A204.1 (cell line): ENCODE measurements around the gene PAPLN.

Experiments
- FAIRE-seq: peaks from 2 replicates; lab custom pipeline; 2012; peaks lifted over from hg19 to GRCh38; lab: Jason Lieb, UNC

Gene PAPLN

GRCh38 chr14:73232984-73233383 is 4.3 kb upstream of the PAPLN start:
- no peak for FAIRE-seq

- no peak for FAIRE-seq
Measured at GRCh38 chr14:73233564-73233963, 3.7 kb upstream of the PAPLN start.

- no peak for FAIRE-seq
Measured at GRCh38 chr14:73234029-73234428, 3.3 kb upstream of the PAPLN start.

GRCh38 chr14:73234586-73235394 is 2.5 kb upstream of the PAPLN start:
- FAIRE-seq, result no peak

GRCh38 chr14:73235531-73236155 is 1.7 kb upstream of the PAPLN start:
- no peak for FAIRE-seq

- no peak for FAIRE-seq
Measured at GRCh38 chr14:73236157-73236556, 1.1 kb upstream of the PAPLN start.

GRCh38 chr14:73236752-73237218 is 521 bp upstream of the PAPLN start:
- no peak for FAIRE-seq

GRCh38 chr14:73237786-73238423 is 599 bp downstream of the PAPLN start:
- FAIRE-seq, result no peak

GRCh38 chr14:73238424-73238852 is 1.1 kb downstream of the PAPLN start:
- no peak for FAIRE-seq

- FAIRE-seq, result no peak
Measured at GRCh38 chr14:73238941-73239340, 1.6 kb downstream of the PAPLN start.

- FAIRE-seq, result no peak
Measured at GRCh38 chr14:73239393-73240241, 2.3 kb downstream of the PAPLN start.

GRCh38 chr14:73240816-73241480 is 3.6 kb downstream of the PAPLN start:
- no peak for FAIRE-seq

- no peak for FAIRE-seq
Measured at GRCh38 chr14:73241481-73242165, 4.3 kb downstream of the PAPLN start.

GRCh38 chr14:73242357-73242901 is 5.1 kb downstream of the PAPLN start:
- no peak for FAIRE-seq

- FAIRE-seq, result no peak
Measured at GRCh38 chr14:73243341-73243740, 6.0 kb downstream of the PAPLN start.

- FAIRE-seq, result no peak
Measured at GRCh38 chr14:73243748-73244147, 6.4 kb downstream of the PAPLN start.

- no peak for FAIRE-seq
Measured at GRCh38 chr14:73244541-73245290, 7.4 kb downstream of the PAPLN start.

GRCh38 chr14:73245480-73246325 is 8.4 kb downstream of the PAPLN start:
- FAIRE-seq, result no peak
